Endodermal cell (in vitro differentiated cells): ENCODE results near the gene EXOC6. TPM values are rescaled to one million over a fixed set of nuclear protein-coding genes. Genes with fewer than 3 reads are reported as not detected.
A peak's percentile ranks its signal among the peaks of the same experiment; 100 is the strongest.

ENCODE experiments used
- DNase-seq: peaks from one replicate; pipeline ENCODE4 v3.0.0-alpha.2; 2017
- H3K27ac ChIP-seq: 2 replicates; pipeline ENCODE4 v1.5.1; 2013; ENCODE audit warnings: mild to moderate bottlenecking, low read depth, low read length, moderate library complexity
- H3K27me3 ChIP-seq: 2 replicates; pipeline ENCODE4 v1.6.1; 2013; ENCODE audit warnings: mild to moderate bottlenecking, low read length, moderate library complexity; ENCODE audit not compliant: insufficient read depth, control insufficient read depth, poor library complexity, severe bottlenecking
- H3K36me3 ChIP-seq: 2 replicates; pipeline ENCODE4 v1.7.0; 2013; ENCODE audit warnings: mild to moderate bottlenecking, low read length, moderate library complexity; ENCODE audit not compliant: control insufficient read depth, insufficient read depth
- H3K4me1 ChIP-seq: one replicate; pipeline ENCODE4 v1.7.0; 2013; ENCODE audit warnings: low read length; ENCODE audit not compliant: control insufficient read depth, insufficient read depth
- H3K4me3 ChIP-seq: 2 replicates; pipeline ENCODE4 v1.5.1; 2013; ENCODE audit warnings: mild to moderate bottlenecking, low read length, moderate library complexity
- H3K9ac ChIP-seq: 2 replicates; pipeline ENCODE4 v1.6.1; 2013; ENCODE audit warnings: mild to moderate bottlenecking, low read length, moderate library complexity; ENCODE audit not compliant: poor library complexity, severe bottlenecking; ENCODE audit errors: extremely low read depth
- H3K9me3 ChIP-seq: 2 replicates; pipeline ENCODE4 v1.6.1; 2013; ENCODE audit warnings: mild to moderate bottlenecking, low read length, moderate library complexity; ENCODE audit not compliant: control insufficient read depth
- H3K27ac Mint-ChIP-seq: 2 replicates; pipeline ENCODE4 v1.8.0; 2020; ENCODE audit warnings: mixed read lengths
- H3K27me3 Mint-ChIP-seq: 2 replicates; pipeline ENCODE4 v1.8.0; 2021; ENCODE audit warnings: mild to moderate bottlenecking, mixed read lengths; ENCODE audit not compliant: insufficient read depth
- H3K36me3 Mint-ChIP-seq: 2 replicates; pipeline ENCODE4 v1.8.0; 2020; ENCODE audit warnings: low read depth, mixed read lengths
- H3K4me1 Mint-ChIP-seq: 2 replicates; pipeline ENCODE4 v1.8.0; 2020; ENCODE audit warnings: mixed read lengths
- H3K4me3 Mint-ChIP-seq: 2 replicates; pipeline ENCODE4 v1.8.0; 2020; ENCODE audit warnings: mild to moderate bottlenecking, moderate library complexity, mixed read lengths
- H3K9me3 Mint-ChIP-seq: 2 replicates; pipeline ENCODE4 v1.8.0; 2020; ENCODE audit warnings: mild to moderate bottlenecking, mixed read lengths
- CTCF ChIP-seq: fragments of 200-600 bp; sonication (generic); conservative IDR thresholded peaks from 2 replicates; pipeline ENCODE4 v1.5.0; 2021; ENCODE audit warnings: antibody characterized with exemption, mild to moderate bottlenecking
- WGBS, 2 experiments: methylation state at CpG; one replicate each; pipeline versions ENCODE4 v1.1.5 to v1.1.7; 2013; ENCODE audit warnings: missing lambda C conversion rate in 2 of 2, mixed read lengths in 1 of 2; ENCODE audit not compliant: insufficient coverage in 1 of 2, insufficient read length in 1 of 2; 5-methylcytosine and 5-hydroxymethylcytosine counted together
- total RNA-seq, 2 donors: library from RNA; stranded (reverse); fragmentation: NEBNext Ultra II Directional in 1 of 2; extraction: Animal tissue kit (Norgen Biotek cat#: 25700) in 1 of 2; gene quantifications; 2 replicates in 1 of 2; 3 replicates in 1 of 2; pipeline ENCODE4 v1.2.1, GENCODE V29; 2021

The EXOC6 gene
- total RNA-seq, 2 donors from 2014 or later = 12.1 to 21.3 TPM

GRCh38 chr10:92873029-92873428 lies 24.7 kb downstream of the EXOC6 start:
- no peak for TF ChIP-seq CTCF
- H3K27me3 Mint-ChIP-seq = no peaks in the 10 kb centered on the region

GRCh38 chr10:92876509-92877036 lies 28.3 kb downstream of the EXOC6 start:
- no peak overlapping the region for H3K9ac ChIP-seq
- no peak overlapping the region for H3K4me3 Mint-ChIP-seq
- no peak overlapping the region for H3K27ac ChIP-seq
- no peak for DNase-seq
- H3K4me1 ChIP-seq = no peaks in the 10 kb centered on the region
- no peaks in the 10 kb centered on the region for H3K9me3 Mint-ChIP-seq
- no peaks in the 10 kb centered on the region for H3K36me3 ChIP-seq
- no peak for TF ChIP-seq CTCF
- no peak overlapping the region for H3K4me3 ChIP-seq
- H3K36me3 Mint-ChIP-seq = no peaks in the 10 kb centered on the region
- 65 to 67% methylated on average over 1 to 4 of the region's 4 CpGs for WGBS, 2 experiments
- H3K27me3 Mint-ChIP-seq = no peaks in the 10 kb centered on the region
- H3K4me1 Mint-ChIP-seq = peaks cover 7% of the 10 kb centered on the region
- no peaks in the 10 kb centered on the region for H3K9me3 ChIP-seq
- no peak overlapping the region for H3K27ac Mint-ChIP-seq
- H3K27me3 ChIP-seq = no peaks in the 10 kb centered on the region

More at GRCh38 chr10:92873029-92873428, 24.7 kb downstream of the EXOC6 start:
- no peak for DNase-seq
- H3K4me1 ChIP-seq = no peaks in the 10 kb centered on the region
- Mint-ChIP-seq H3K36me3 (peaks cover 3% of the 10 kb centered on the region), H3K4me1 (peaks cover 7% of the 10 kb centered on the region), H3K9me3 (peaks cover 5% of the 10 kb centered on the region), H3K27ac (peak overlapping the region; percentile 80), H3K4me3 (no peak overlapping the region)
- no peaks in the 10 kb centered on the region for H3K36me3 ChIP-seq
- H3K27me3 ChIP-seq = no peaks in the 10 kb centered on the region
- H3K9ac ChIP-seq = no peak overlapping the region
- H3K9me3 ChIP-seq = no peaks in the 10 kb centered on the region
- 97% methylated on average over 2 of the region's 3 CpGs; no CpG with 5 or more reads in 1 of the 2 experiments for WGBS, 2 experiments
- H3K27ac ChIP-seq = no peak overlapping the region
- no peak overlapping the region for H3K4me3 ChIP-seq

- H3K27ac ChIP-seq = no peak overlapping the region
- H3K4me3 ChIP-seq = no peak overlapping the region
- no peaks in the 10 kb centered on the region for H3K4me1 ChIP-seq
- no peaks in the 10 kb centered on the region for H3K36me3 ChIP-seq
- Mint-ChIP-seq H3K4me3 (no peak overlapping the region), H3K36me3 (no peaks in the 10 kb centered on the region), H3K27ac (no peak overlapping the region), H3K4me1 (peaks cover 2% of the 10 kb centered on the region), H3K27me3 (no peaks in the 10 kb centered on the region), H3K9me3 (no peaks in the 10 kb centered on the region)
- H3K9me3 ChIP-seq = no peaks in the 10 kb centered on the region
- no peak overlapping the region for H3K9ac ChIP-seq
- H3K27me3 ChIP-seq = no peaks in the 10 kb centered on the region
- DNase-seq = no peak
- peak; percentile 79 for TF ChIP-seq CTCF
- WGBS, 2 experiments = 54% methylated on average over 3 of the region's 4 CpGs; no CpG with 5 or more reads in 1 of the 2 experiments
Measured at GRCh38 chr10:92880233-92880861, 32.0 kb downstream of the EXOC6 start.
